Forelimb muscle (tissue), 1 donor: Measurements from ENCODE around the gene SH2D4B. TPM values are rescaled to one million over a fixed set of nuclear protein-coding genes. Genes with fewer than 3 reads are reported as not detected.

ENCODE experiments used
- DNase-seq: peaks from one replicate; pipeline ENCODE4 v3.0.0-alpha.2; 2013; ENCODE audit warnings: low read depth
- polyA plus RNA-seq: library from polyadenylated mRNA; unstranded; fragments of 120-200 nt; gene quantifications from one replicate; pipeline ENCODE4 v1.2.1, GENCODE V29; 2013; ENCODE audit not compliant: insufficient read length

The SH2D4B gene
- polyA plus RNA-seq, 1 donor: not detected

DNA sequence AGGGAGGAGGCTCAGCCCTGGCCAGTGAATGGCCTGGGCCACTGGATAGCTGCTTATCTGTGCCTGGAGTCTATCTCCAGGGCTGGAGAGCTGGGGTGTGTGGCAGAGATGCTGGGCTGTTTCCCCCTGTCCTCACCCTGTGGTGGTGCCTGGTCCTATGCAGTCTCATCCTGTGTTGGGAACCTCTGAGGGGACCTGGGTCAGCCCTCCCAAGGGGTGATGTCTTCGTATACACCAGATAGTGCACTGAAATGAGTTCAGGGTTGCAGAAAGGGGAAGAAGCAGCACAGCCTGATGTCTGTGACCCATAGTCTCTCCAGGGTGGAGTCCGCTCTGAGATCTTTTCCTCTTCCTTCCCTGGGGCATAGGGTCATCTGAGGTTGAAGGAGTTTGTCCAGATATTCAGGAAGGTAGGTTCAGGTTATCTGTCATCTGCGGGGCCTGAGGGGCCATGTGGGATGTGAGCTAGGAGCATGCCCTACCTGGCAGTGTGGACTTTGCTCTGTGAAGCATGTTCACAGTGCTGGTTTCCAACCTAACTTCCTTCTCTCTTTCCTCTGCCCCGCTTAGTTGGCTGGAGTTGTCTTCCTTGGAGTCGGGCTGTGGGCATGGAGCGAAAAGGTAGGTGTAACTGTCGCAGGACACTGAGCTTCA, 33.4 kb upstream of the SH2D4B start:
- DNase-seq: no peak

DNA sequence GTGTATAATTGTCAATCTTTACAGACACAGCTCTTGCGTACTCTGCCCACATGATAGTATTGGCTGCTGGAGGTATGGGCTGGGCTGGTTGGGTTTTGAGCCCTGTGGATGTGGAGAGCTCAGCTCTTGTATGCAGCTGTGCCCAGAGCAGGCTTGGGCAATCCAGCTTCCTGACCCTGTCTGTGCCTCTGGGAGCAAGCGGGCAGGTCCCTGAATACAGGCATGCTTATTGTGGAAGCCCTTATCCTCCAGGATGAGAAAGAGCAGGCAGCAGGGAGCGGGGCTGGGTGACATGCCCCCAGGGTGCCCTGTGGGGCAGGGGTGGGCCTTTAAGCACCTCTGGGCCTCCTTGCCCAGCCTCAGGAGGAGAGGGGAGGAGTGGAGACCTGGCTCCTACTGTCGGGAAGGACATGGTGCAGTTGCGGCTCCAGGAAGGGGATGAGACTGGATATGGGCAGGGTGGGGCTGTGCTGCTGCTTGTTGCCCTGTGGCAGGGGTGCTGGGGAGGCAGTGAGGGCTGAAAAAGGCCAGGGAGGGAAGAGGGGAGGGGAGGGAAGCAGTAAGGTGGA, 32.7 kb upstream of the SH2D4B start:
- no peak for DNase-seq

DNA sequence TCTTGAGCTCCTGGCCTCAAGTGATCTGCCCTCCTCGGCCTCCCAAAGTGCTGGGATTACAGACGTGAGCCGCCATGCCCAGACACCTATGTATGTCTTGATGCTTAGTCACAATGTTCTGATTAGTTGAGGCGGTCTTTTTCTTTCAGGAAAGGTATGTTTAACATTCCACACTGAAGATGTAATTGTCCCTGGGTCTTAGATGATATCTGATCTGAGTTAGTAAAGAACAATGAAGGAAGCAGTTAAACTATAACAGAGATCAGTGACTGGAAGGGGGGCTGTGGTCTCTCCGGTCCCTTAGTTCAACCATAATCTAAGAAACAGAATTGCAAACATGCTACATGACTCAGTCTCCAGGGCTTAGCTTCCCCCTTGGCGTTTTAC, 31.5 kb upstream of the SH2D4B start:
- DNase-seq: no peak

DNA sequence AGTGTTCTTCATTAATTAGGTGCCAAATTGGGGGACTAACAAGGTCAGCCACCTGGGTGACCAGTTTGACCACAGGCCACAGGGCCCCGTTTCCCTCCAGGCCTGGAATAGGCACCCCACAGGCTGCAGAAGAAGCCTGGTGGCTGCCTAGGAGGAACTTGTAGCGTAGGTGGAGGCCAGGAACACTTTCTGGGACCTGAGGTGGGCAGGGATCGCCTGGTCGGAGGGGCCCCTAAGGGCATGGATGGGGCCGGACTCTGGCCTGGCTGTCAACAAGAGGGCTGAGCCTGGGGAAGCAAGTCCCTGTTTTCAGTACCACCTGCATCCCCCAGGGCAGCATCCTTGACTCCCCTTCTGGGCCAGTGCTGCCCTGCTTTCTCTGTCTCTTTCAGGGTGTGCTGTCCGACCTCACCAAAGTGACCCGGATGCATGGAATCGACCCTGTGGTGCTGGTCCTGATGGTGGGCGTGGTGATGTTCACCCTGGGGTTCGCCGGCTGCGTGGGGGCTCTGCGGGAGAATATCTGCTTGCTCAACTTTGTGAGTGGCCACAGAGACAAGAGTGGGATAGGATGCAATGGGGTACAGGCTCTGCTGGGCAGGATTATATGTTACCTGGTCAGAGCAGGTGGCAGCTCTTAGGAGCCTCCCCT, 30.7 kb upstream of the SH2D4B start:
- DNase-seq: no peak

DNA sequence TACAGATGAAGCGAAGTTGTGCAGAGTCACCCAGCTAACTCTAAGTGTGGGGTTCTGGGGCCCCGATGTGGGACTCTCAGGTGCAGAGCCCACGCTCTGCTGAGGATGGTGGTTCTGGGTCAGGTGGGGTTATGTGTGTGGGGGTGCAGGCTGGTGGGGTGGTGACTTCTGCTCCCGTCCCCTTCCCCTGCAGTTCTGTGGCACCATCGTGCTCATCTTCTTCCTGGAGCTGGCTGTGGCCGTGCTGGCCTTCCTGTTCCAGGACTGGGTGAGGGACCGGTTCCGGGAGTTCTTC, 28.6 kb upstream of the SH2D4B start:
- no peak for DNase-seq

DNA sequence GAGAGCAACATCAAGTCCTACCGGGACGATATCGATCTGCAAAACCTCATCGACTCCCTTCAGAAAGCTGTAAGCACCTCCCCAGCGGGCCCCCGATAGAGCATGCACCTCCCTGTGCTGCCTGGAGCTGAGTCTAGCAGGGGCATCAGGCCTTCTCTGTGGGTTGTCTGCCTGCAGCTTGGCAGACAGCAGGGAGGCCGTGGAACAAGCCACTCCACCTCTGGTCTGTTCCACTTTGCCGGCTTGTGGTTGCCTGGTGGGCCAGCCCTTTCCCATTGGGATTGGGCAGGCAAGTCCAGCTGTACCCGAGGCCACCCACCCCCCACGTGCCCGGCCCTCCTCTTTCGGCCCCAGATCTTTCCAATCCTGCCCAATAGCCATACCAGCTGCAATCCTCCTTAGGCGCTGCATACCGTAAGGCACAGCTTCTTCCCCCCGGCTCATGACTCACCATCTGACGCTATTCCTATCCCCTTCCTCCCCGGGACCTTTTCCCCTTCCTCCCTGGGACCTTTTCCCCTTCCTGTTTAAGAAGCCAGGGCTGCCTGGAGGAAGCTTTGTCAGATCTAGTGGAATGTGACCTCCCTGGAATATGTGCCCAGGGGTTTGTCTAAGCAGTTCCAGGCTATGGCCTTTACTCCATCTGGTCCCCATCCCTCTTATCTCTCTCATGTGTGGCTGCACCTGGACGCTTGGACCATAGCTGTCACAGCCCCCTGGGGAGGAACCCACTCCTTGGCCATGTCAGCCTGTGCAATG, 28.1 kb upstream of the SH2D4B start:
- no peak for DNase-seq

DNA sequence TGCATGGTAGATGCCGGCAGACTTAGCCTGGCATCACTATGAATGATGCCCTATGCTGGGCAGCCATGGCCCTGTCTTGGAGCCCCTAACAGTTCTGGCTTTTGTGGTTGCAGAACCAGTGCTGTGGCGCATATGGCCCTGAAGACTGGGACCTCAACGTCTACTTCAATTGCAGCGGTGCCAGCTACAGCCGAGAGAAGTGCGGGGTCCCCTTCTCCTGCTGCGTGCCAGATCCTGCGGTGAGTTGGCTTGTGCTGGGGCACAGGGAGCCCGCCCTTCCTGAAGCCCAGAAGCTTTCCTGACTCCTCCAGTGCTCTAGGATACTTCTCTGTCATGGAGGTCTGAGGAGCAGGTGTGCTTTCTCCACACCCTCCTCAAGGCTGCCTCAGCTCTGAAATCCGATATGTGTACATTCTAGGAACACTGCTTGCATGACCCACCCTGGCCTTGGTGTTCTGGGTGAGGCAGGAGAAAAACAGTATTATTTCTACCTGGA, 25.6 kb upstream of the SH2D4B start:
- no peak for DNase-seq

DNA sequence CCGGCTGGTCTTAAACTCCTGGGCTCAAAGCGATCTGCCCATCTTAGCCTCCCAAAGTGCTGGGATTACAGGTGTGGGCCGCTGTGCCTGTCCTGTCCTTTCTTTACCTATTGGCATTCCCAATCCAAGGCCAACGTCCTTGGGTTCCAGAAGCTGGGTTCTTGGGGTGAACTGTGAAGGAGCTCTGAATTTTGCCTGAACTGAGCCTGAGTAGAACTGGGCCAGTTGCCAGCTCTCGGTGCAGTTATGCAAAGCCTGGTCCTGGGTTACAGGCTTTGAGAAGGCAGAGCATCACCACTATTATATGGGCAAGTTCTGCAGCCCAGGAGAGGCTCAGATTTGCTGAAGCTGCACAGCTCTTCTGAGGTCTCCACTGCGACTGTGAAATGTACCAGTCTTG, 24.6 kb upstream of the SH2D4B start:
- no peak for DNase-seq

DNA sequence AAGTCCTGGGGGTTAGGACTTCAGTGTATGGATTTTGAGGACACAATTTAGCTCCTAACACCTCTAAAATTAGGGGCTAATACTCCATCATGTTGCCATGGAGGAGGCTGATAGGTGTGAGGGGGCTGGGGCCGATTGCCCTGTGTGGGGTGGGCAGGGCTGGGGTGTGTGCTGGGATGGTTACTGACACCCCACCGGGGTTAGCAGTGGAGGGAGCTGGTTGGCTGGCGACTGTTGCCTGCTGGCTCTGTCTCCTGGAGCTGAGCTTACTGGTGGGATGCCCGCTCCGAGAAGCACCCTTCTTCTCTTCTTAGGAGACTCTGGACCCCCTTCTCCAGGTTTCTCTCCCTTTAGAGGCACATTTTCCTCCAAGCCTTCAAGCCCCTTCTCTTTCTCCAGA, 22.2 kb upstream of the SH2D4B start:
- no peak for DNase-seq

DNA sequence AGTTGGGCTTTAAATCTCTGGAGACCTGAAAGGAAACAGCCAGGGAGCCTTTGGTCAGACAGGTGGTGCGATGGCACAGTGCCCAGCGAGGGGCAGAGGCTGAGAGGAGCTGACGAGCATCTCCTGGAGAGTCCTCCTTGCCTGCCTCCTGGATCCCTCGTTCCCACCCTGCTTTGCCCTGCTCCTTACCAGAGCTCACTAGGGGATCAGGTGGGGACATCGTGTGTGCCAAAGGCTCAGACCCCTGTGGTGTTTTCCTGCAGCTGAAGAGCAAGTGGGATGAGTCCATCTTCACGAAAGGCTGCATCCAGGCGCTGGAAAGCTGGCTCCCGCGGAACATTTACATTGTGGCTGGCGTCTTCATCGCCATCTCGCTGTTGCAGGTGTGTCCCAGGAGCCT, 21.8 kb upstream of the SH2D4B start:
- DNase-seq: no peak

DNA sequence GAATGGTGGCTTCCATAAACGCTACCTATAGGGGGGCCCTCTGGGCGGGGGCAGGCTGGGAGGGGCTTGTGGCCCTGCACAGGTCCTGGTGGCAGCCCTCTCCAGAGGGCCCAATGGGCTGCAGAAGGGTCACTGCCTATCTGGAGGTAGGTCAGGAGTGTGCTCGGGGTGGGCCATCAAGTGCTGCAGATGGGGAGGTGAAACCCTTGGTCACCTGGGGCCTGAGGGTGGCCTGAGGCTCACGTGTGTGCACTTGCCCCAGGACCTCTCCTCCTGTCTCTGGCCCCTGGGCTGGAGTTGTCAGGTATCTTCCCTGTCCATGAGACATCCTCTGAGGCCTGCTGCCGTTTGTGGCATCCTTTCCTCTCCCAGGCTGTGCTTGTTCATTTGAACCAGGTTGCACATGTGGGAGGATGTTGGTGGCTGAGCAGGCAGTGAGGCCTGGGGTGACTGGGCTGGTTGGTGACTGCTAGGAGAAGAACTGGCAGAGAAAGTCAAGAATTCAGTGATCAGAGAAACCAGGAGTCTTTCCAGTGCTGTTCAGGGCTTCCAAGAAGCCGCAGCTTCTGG, 21.1 kb upstream of the SH2D4B start:
- no peak for DNase-seq

DNA sequence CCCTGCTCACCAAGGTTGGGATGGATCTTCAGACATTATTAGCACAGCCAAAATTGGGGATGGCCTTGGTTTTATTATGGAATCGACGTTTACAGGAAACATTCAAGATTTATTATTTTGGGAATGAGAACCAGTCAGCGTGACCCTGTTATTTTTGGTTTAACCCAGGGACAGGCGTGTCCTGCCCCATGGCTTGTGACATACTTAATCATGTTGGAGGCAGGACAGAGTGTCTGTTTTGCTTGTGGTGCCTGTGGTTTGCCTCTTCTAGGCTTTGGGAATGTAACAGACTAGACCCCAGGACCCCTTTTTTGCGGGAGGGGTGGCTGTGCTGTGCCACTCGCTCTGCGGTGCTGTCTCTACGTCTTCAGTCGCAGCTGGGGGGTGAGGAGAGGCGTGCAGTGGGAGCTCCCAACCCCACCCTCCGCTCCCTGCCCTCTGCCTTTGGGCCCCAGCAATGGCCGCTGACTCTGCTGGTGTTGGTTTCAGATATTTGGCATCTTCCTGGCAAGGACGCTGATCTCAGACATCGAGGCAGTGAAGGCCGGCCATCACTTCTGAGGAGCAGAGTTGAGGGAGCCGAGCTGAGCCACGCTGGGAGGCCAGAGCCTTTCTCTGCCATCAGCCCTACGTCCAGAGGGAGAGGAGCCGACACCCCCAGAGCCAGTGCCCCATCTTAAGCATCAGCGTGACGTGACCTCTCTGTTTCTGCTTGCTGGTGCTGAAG, 20.1 kb upstream of the SH2D4B start:
- no peak for DNase-seq

DNA sequence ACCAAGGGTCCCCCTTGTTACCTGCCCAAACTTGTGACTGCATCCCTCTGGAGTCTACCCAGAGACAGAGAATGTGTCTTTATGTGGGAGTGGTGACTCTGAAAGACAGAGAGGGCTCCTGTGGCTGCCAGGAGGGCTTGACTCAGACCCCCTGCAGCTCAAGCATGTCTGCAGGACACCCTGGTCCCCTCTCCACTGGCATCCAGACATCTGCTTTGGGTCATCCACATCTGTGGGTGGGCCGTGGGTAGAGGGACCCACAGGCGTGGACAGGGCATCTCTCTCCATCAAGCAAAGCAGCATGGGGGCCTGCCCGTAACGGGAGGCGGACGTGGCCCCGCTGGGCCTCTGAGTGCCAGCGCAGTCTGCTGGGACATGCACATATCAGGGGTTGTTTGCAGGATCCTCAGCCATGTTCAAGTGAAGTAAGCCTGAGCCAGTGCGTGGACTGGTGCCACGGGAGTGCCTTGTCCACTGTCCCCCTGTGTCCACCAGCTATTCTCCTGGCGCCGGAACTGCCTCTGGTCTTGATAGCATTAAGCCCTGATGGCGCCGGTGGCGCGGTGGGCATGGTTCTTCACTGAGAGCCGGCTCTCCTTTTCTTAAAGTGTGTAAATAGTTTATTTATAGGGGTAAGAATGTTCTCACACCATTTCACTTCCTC, 19.4 kb upstream of the SH2D4B start:
- DNase-seq: no peak

DNA sequence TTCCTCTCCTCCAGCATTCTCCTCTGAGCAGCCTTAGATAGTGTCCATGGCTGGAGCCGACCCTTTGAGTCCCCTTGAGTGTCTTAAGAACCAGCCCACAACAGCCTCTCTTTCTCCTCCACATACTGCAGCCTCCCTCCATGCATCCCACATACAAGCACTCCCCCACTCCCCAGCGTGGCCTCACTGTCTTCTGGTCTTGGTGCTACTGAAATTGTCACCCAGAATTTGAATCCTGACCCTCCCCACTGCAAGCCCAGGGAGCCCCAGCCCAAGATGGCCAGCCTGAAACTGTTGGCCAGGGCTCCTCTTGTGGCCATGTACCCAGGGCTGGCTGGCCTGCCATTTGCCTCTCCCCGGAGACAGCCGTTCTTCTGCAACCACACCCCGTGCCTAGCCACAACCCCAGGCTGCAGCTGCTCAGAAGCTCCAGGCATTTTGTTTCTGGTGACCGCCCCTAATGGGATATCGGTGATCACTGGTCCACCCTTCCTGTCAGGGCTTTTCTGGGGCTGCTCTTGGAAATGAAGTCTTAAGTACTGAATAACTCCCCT, 18.8 kb upstream of the SH2D4B start:
- no peak for DNase-seq

DNA sequence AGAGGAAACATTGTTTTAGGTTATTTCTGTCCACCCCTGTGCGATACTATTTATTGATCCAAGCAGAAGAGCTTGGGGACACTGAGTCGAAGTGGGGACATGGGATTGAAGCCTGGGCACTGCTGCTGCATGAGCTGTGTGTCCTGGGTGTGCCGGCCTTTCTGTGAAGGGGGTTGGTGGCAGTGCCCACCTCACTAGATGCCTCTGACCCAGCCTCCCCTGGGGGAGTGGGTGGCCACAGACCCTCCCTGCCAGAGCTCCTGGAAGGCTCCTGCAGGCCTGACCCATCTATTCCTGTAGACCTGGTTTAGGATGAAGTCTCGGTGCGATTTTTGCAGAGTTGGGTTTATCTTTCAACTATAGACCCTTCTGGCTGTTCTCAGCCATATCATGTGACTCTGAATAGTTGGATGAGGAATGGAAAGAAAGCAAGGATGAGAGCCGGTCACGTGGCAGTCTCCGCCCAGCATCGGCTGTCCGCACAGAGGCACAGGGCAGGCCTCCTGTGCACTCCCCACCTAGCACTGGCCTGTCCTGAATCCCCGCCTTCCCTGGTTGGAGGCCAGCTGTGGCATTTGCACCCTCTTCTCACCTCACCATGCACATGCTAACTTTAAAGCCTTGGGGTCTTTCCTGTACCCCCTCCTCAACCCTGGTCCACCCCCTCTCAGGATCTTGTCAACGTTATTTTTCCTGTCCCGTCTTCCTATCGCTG, 17.6 kb upstream of the SH2D4B start:
- no peak for DNase-seq

DNA sequence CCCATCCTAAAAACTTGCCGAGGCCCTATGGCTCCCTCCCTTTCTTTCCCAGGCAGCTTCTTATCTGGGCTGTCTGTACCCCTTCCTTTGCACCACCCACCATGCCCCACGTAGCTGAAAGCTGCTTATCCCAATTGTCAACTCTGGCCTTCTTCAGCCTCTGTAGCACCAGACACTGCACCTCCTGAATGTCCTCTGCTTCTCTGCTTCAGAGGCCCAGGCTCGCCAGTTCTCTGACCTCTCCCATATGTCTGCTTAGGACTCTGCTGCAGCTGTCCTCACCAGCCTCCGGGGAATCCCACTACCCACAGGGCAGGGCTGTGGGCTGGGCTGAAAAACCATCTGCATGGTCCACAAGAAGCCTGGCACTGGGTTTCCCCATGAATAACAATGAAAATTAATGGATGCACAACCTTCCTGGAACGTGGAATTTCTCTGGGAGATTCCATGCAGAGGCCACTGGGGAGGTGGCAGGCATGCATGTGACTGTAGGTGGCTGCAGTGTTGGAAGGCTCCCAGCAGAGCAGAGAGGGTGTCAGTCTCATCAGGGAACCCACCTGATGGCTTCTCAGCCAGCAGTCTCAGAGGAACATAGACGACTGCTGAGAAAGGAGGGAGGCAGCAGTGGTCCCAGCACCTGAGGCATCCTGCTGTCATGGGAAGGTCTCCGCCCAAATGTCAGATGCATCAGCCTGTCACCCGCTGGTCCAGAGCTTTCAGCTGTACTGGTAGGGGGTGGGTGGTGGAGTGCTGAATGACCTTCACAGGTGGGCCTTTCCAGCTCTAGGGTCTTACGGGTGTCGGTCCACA, 16.8 kb upstream of the SH2D4B start:
- no peak for DNase-seq

DNA sequence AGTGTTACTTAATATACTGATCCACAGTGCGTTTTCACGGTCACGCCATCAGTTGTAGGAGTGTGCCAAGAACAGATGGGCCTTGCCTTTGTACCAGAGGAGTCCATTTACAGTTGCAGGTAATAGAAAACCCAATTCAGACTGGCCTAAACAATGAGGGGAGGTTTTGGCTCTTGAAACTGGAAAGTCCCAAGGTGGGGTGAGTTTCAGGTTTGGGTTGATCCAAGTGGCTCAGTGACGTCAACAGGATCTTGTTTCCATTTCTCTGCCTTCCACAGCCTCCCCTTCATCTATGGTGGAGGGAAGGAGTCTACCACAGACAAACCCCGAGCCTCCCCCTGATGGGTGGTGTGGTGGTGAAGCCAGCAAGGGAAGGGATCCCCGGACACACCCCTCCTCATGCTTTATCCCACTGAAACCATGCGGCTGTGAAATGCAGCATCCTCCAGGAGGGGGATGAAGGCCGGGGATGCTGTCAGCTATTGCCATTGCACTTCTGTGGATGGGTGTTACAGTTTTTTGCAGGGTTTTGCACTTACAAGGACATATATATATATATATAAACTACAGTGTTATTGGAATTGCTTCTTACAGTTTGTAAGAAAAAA, 14.8 kb upstream of the SH2D4B start:
- DNase-seq: no peak

DNA sequence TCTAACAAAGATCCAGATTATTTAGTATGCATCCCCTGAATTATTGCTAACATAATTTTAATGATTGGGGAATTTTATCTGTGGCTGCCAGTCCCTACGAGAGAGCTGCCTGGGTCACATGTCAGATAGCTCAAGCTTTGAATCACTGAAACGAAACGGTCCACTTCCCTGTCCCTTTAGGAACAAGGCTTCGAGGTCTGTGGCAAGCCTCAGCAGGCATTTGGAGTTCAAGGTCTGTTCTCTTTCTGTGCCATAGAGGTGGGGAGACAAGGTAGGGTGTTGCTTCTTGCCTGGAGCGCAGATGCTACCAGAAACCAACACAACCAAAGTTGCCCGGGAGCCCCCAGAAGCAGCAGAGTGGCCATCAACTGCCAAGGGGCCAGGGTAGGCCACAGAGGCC, 13.9 kb upstream of the SH2D4B start:
- no peak for DNase-seq
